ENCODE measurements around the gene JPH4.

- peak in 2 of 3 experiments; percentile 21 to 29 for TF ChIP-seq CTCF (optimal IDR thresholded peaks at IDR 0.05 in 1 of 3, IDR thresholded peaks at IDR 0.05 in 1 of 3, conservative IDR thresholded peaks at IDR 0.05 in 1 of 3; ENCODE audit: extremely low read depth in 1 of 3, insufficient read depth in 2 of 3, low read length in 3 of 3)
- no peak for TF ChIP-seq EZH2 (IDR thresholded peaks at IDR 0.05; ENCODE audit: low read length)
Measured at GRCh38 chr14:23528555-23528954, 50.0 kb downstream of the JPH4 start.

Data from keratinocyte (primary cell).